PC-9 (cell line): ENCODE data around the gene RBM38. TPM values are rescaled to one million over a fixed set of nuclear protein-coding genes. Genes with fewer than 3 reads are reported as not detected.
"Not testable (repeated sequence)": the region's sequence is repeated elsewhere in the genome, so short reads cannot be mapped to it uniquely, and the experiment has no call there.

Experiments
- BruUV-seq: library from RNA; stranded (reverse); fragments of 400-500 nt; replicated peaks from 2 replicates; lab custom pipeline; 2021; lab: Mats Ljungman, UMichigan
- CTCF ChIA-PET: fragments of 300-600 bp; sonication (Branson Sonifier 250); formaldehyde crosslinking; loops from one replicate; lab custom pipeline; 2022; ENCODE audit warnings: antibody characterized with exemption; lab: Charles Lee
- POLR2A ChIA-PET: fragments of 300-600 bp; sonication (Branson Sonifier 250); formaldehyde crosslinking; loops from one replicate; lab custom pipeline; 2022; ENCODE audit warnings: antibody characterized with exemption; ENCODE audit not compliant: unreplicated experiment; lab: Charles Lee
- DNase-seq, 2 experiments: peaks; one replicate each; pipeline versions ENCODE4 v3.0.0 to v3.0.0-alpha.2; 2015 to 2022; ENCODE audit warnings: mixed read lengths in 1 of 2
- H2AFZ ChIP-seq: fragments of 200-600 bp; sonication (generic); 2 replicates; pipeline ENCODE4 v1.8.1; 2017; ENCODE audit warnings: antibody characterized with exemption
- H3F3A ChIP-seq: fragments of 200-600 bp; sonication (generic); 2 replicates; pipeline ENCODE4 v1.8.1; 2017; ENCODE audit warnings: antibody characterized with exemption, mild to moderate bottlenecking, low read depth; ENCODE audit not compliant: insufficient read depth
- H3K27ac ChIP-seq: fragments of 200-600 bp; sonication (generic); 2 replicates; pipeline ENCODE4 v1.6.1; 2016; ENCODE audit warnings: mixed run types
- H3K27me3 ChIP-seq: fragments of 200-600 bp; sonication (generic); 2 replicates; pipeline ENCODE4 v1.6.1; 2016; ENCODE audit warnings: low read depth, mixed run types; ENCODE audit not compliant: insufficient read depth
- H3K36me3 ChIP-seq: fragments of 200-600 bp; sonication (generic); 2 replicates; pipeline ENCODE4 v1.6.1; 2016; ENCODE audit warnings: low read depth, mixed run types
- H3K4me1 ChIP-seq: fragments of 200-600 bp; sonication (generic); replicated peaks from 2 replicates; pipeline ENCODE4 v1.6.1; 2016; ENCODE audit warnings: mixed run types; ENCODE audit not compliant: insufficient read depth
- H3K4me2 ChIP-seq: fragments of 200-600 bp; sonication (generic); 2 replicates; pipeline ENCODE4 v1.6.1; 2017; ENCODE audit warnings: mixed run types
- H3K4me3 ChIP-seq: fragments of 200-600 bp; sonication (generic); 2 replicates; pipeline ENCODE4 v1.6.1; 2016; ENCODE audit warnings: mixed run types
- H3K79me2 ChIP-seq: fragments of 200-600 bp; sonication (generic); 2 replicates; pipeline ENCODE4 v1.6.1; 2017; ENCODE audit warnings: low read depth, mixed run types
- H3K9me2 ChIP-seq: fragments of 200-600 bp; sonication (generic); 2 replicates; pipeline ENCODE4 v1.8.1; 2017; ENCODE audit warnings: mild to moderate bottlenecking; ENCODE audit not compliant: insufficient read depth
- H3K9me3 ChIP-seq: fragments of 200-600 bp; sonication (generic); 2 replicates; pipeline ENCODE4 v1.8.1; 2016; ENCODE audit warnings: low read depth; ENCODE audit not compliant: insufficient read depth
- H4K20me1 ChIP-seq: fragments of 200-600 bp; sonication (generic); 2 replicates; pipeline ENCODE4 v1.8.1; 2017; ENCODE audit not compliant: insufficient read depth
- CTCF ChIP-seq: fragments of 200-600 bp; sonication (generic); conservative IDR thresholded peaks from 2 replicates; pipeline ENCODE4 v1.6.1; 2017; ENCODE audit warnings: mixed run types, antibody characterized with exemption, mild to moderate bottlenecking, moderate library complexity
- EZH2 ChIP-seq: fragments of 200-600 bp; sonication (generic); IDR thresholded peaks from 2 replicates; pipeline ENCODE4 v1.8.0; 2017; ENCODE audit warnings: antibody characterized with exemption, low read depth
- intact Hi-C: fragments of 100-400 bp; cut with micrococcal nuclease; formaldehyde crosslinking; loops from one replicate; pipeline ENCODE4 v1.10.0; 2022; ENCODE audit not compliant: unreplicated experiment
- total RNA-seq: library from RNA; stranded (reverse); gene quantifications from 2 replicates; pipeline ENCODE4 v1.2.3, GENCODE V29; 2021

Gene RBM38
- total RNA-seq, 1 experiment from 2014 or later: 25.6 TPM

GRCh38 chr20:57350081-57350710 lies 41.0 kb upstream of the RBM38 start:
- TF ChIP-seq EZH2 (no peak), CTCF (no peak)
- no TSS peak for BruUV-seq
- ChIA-PET POLR2A (no interaction called here), CTCF (interaction anchor here (0.6 kb wide), 1 partner anchor 18 kb away, joined by 3 read pairs; no protein-coding TSS in a partner anchor)
- H4K20me1 ChIP-seq: peaks cover 22% of the 10 kb centered on the region
- no peaks in the 10 kb centered on the region for H3K9me3 ChIP-seq
- peak overlapping the region; percentile 45 for H3K4me2 ChIP-seq
- peaks cover 11% of the 10 kb centered on the region for H3K4me1 ChIP-seq
- H3K4me3 ChIP-seq: no peak overlapping the region; the same call in 1 of the 2 replicates
- intact Hi-C loops: loop anchor here (1.0 kb wide), 1 partner anchor 24 kb away; no protein-coding TSS in a partner anchor
- peaks cover 11% of the 10 kb centered on the region for H3F3A ChIP-seq
- no peak overlapping the region; the same call in 1 of the 2 replicates for H2AFZ ChIP-seq
- H3K9me2 ChIP-seq: no peaks in the 10 kb centered on the region
- peak in 1 of 2 experiments; percentile 49 for DNase-seq
- H3K27ac ChIP-seq: no peak overlapping the region
- H3K79me2 ChIP-seq: peaks cover 33% of the 10 kb centered on the region
- no peaks in the 10 kb centered on the region for H3K27me3 ChIP-seq
- peaks cover 16% of the 10 kb centered on the region; the same call in 1 of the 2 replicates for H3K36me3 ChIP-seq

- H3K9me2 ChIP-seq, CTCF ChIA-PET: not testable (repeated sequence)
Observed at GRCh38 chr20:57350726-57351041, 40.5 kb upstream of the RBM38 start.

GRCh38 chr20:57351042-57351783 lies 40.0 kb upstream of the RBM38 start, which contains the start of gene RAE1:
TSS of gene RAE1 (plus strand) at chr20:57351255. CDS start at chr20:57354039, 2,784 bp downstream.
- H3F3A ChIP-seq: peaks cover 11% of the 10 kb centered on the region
- peaks cover 22% of the 10 kb centered on the region for H4K20me1 ChIP-seq
- peak within 1 kb of the TSS; percentile 100 for H3K4me2 ChIP-seq
- H3K9me2 ChIP-seq: no peaks in the 10 kb centered on the region
- H3K4me1 ChIP-seq: peaks cover 11% of the 10 kb centered on the region
- CTCF ChIA-PET: no interaction called here
- no peaks in the 10 kb centered on the region for H3K9me3 ChIP-seq
- peaks cover 33% of the 10 kb centered on the region for H3K79me2 ChIP-seq
- H3K27ac ChIP-seq: peak within 1 kb of the TSS; percentile 70
- peak within 1 kb of the TSS; percentile 87 for H3K4me3 ChIP-seq
- H3K36me3 ChIP-seq: peaks cover 22% of the 10 kb centered on the region
- intact Hi-C loops: no loop called here
- TSS peak; percentile 49 for BruUV-seq
- no peaks in the 10 kb centered on the region for H3K27me3 ChIP-seq
- POLR2A ChIA-PET: interaction anchor here (0.6 kb wide), 1 partner anchor 9 kb away, joined by 3 read pairs; no protein-coding TSS in a partner anchor
- peak within 1 kb of the TSS; percentile 92 for H2AFZ ChIP-seq
- peak; percentile 90 to 93 for DNase-seq
- no peak for TF ChIP-seq CTCF

More at GRCh38 chr20:57350726-57351041, 40.5 kb upstream of the RBM38 start:
- Histone ChIP-seq H3K4me1 (peaks cover 11% of the 10 kb centered on the region), H3K36me3 (peaks cover 20% of the 10 kb centered on the region; the same call in 1 of the 2 replicates), H2AFZ (peak overlapping the region; percentile 92), H3K79me2 (peaks cover 33% of the 10 kb centered on the region), H3K4me3 (peak overlapping the region; percentile 87), H3K4me2 (peak overlapping the region; percentile 100), H4K20me1 (peaks cover 22% of the 10 kb centered on the region), H3F3A (peaks cover 11% of the 10 kb centered on the region), H3K27ac (peak overlapping the region; percentile 70)
- H3K27me3 ChIP-seq, DNase-seq, POLR2A ChIA-PET, H3K9me3 ChIP-seq, BruUV-seq: not testable (repeated sequence)
- intact Hi-C loops: loop anchor here (1.0 kb wide), 1 partner anchor 24 kb away; no protein-coding TSS in a partner anchor
